HPDE6-E6E7 (cell line): ENCODE measurements around the gene DEFB127.
"Not testable (repeated sequence)": the region's sequence is repeated elsewhere in the genome, so short reads cannot be mapped to it uniquely, and the experiment has no call there.

ENCODE experiments used
- DNase-seq: peaks from one replicate; pipeline ENCODE4 v3.0.0; 2011; ENCODE audit warnings: missing footprints; ENCODE audit errors: extremely low spot score

Gene DEFB127, protein sequence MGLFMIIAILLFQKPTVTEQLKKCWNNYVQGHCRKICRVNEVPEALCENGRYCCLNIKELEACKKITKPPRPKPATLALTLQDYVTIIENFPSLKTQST

GRCh38 chr20:157154-157553 is at the start of gene DEFB127:
Gene DEFB127, plus strand, starts transcription at chr20:157454. Its CDS starts 91 bp downstream, at chr20:157545.
- DNase-seq = no peak

- no peak for DNase-seq
These were observed 44.9 kb upstream of the DEFB127 start for GRCh38 chr20:112396-112795.

GRCh38 chr20:117518-117917 is 39.7 kb upstream of the DEFB127 start:
- no peak for DNase-seq

DNA sequence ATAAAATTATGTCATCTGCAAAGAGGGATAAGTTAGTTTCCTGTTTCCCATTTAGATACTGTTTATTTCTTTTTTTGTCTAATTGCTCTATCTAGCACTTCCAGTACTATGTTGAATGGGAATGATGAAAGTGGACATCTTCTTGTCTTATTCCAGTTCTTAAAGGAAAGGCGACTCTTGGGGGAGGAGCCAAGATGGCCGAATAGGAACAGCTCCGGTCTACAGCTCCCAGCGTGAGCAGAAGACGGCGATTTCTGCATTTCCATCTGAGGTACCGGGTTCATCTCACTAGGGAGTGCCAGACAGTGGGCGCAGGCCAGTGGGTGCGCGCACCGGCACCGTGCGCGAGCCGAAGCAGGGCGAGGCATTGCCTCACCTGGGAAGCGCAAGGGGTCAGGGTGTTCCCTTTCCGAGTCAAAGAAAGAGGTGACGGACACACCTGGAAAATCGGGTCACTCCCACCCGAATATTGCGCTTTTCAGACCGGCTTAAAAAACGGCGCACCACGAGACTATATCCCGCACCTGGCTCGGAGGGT is 27.4 kb upstream of the DEFB127 start:
- not testable (repeated sequence) for DNase-seq

DNA sequence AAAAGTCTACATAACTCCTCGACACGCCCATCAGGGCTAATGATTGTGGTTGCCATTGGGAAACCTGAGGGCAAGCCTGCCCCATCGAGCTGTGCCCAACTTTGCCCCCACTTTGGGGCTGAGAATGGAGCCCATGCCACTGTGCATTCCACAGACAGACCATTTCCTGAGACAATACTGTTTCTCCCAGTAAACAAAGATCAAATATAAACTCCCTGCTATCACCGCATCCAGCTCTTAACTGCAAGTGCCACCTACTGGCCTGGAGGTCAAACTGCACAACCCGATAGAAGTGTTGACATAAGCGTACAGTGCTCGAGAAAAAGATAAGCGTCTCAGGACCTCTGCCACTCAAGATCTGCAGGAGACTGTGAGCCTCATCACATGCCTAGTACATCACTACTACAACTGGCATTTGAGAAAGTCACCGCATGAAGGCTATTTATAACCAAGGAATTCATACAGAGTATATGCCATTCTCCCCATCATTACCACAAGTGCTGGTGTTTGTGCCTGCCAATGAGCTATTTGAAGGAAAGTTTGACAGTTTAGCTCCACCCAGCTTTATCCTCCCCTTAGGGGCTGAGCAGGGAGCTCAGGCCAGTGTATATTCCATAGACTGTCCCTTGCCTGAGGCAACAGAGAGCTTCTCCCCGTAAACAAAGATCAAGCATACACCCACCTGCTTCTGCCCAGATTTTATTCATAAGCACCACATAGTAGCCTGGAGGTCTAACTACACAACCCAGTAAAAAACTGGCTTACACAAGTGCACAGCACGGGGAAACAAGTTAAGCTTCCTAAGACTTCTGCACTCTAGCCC is 19.4 kb upstream of the DEFB127 start:
- DNase-seq = no peak

DNA sequence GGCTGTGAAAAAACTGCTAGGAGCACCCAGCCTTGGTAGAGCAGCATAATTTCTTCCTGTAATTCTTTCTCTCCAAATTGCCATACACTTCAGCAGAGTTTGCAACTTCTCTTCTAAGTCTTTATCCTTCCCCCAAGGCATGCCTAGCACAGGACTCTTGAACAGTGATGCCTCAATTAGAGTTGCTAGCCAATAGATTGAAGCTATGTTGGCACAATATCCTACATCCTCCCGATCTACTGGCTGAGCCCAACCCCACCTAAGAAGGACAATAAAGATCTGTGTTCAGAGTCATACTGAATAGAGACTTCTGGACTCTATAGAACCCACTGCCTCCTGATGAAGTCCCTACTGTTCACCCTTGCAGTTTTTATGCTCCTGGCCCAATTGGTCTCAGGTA is 15.0 kb upstream of the DEFB127 start, which contains the start of gene DEFB126:
Gene DEFB126 (plus strand): TSS at position 301 of the 400 bp plus-strand sequence. CDS start 39 bp downstream, at position 340.
- DNase-seq = no peak

GRCh38 chr20:145877-146276 is 11.4 kb upstream of the DEFB127 start:
- DNase-seq = no peak

DNA sequence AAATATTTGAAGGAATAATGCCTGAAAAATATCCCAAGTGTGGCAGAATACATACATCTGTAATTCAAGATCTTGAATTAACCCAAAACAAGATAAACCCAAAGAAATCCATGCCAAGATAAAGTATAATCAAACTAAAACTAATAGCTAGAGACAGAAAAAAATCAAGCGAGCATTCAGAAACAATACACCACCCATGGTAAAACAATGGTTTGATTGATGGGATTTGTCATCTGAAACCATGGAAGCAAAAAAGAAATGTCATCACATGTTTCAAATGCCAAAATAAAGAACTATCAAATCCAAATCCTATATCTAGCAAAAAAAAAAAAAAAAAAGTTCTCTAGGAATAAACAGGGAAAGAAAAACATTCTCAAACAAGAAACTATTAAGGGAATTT is 5.1 kb upstream of the DEFB127 start:
- no peak for DNase-seq

DNA sequence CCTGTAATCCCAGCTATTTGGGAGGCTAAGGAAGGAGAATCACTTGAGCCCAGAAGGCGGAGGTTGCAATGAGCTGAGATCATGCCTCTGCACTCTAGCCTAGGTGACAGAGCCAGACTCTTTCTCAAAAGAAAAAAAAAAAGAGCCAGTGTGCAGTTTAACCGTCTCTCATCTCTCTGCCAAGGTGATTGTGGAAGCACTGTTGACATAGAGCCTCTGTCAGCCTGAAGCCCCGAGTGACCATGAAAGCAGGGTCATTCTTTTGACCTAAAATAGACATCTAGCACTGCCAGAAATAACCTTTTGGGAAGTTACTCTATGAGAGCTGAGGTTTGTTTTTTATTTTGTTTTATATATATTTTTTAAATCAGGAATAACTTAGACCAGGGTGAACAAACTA is 7.4 kb downstream of the DEFB127 start:
- DNase-seq = no peak

DNA sequence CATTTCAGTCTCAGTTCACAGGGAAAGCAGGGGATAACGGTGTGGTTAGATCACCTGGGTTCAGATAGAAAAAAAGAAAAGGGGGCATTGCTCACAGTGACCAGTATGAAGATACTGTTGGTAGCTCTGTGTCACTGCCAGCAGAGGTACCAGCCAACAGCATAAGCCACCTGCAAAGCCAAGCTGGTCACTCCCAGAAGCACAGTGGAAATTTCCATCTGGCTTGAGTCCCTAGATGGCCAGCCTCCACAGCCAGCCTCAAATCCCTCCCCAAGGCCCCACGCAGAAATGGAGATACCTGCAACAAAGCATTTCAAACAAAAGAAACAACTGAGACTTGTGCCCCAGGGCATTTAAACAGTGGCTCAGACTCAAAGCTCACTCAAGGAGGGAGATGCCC is 11.6 kb downstream of the DEFB127 start:
- no peak for DNase-seq

DNA sequence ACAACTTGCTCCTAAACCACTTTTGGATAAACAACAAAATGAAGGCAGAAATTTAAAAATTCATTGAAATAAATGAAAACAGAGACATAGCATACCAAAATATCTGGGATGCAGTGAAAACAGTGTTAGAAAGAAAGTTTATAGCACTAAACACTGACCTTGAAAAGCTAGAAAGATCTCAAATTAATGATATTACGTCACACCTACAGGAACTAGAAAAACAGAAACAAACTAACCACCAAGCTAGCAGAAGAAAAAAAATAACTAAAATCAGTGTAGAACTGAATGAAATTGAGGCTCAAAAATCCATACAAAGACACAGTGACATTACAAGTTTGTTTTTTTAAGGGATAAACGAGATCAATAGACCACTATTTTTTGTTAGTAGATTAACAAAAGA is 27.0 kb downstream of the DEFB127 start:
- DNase-seq = no peak

- DNase-seq = no peak
These were observed 30.5 kb downstream of the DEFB127 start for GRCh38 chr20:187733-188132.

- DNase-seq = no peak
These were observed 32.4 kb downstream of the DEFB127 start, which contains the start of gene DEFB128 for GRCh38 chr20:189611-190010. Gene DEFB128, minus strand, starts transcription at chr20:189711. Its CDS starts 88 bp downstream, at chr20:189623.

- DNase-seq = no peak
These were observed 41.0 kb downstream of the DEFB127 start for GRCh38 chr20:198225-198624.

- no peak for DNase-seq
These were observed 42.7 kb downstream of the DEFB127 start for GRCh38 chr20:199996-200395.

DNA sequence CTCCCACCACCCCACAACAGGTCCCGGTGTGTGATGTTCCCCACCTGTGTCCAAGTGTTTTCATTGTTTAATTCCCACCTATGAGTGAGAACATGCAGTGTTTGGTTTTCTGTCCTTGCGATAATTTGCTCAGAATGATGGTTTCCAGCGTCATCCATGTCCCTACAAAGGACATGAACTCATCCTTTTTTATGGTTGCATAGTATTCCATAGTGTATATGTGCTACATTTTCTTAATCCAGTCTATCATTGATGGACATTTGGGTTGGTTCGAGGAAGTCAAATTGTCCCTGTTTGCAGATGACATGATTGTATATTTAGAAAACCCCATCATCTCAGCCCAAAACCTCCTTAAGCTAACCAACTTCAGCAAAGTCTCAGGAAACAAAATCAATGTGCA is 46.4 kb downstream of the DEFB127 start:
- DNase-seq = not testable (repeated sequence)
